Measurements from ENCODE around the gene LRRC25. TPM values are rescaled to one million over a fixed set of nuclear protein-coding genes. Genes with fewer than 3 reads are reported as not detected.

Gene LRRC25
- total and polyA plus RNA-seq, 11 donors, result 0.83 to 33.0 (median 2.8) TPM

DNA sequence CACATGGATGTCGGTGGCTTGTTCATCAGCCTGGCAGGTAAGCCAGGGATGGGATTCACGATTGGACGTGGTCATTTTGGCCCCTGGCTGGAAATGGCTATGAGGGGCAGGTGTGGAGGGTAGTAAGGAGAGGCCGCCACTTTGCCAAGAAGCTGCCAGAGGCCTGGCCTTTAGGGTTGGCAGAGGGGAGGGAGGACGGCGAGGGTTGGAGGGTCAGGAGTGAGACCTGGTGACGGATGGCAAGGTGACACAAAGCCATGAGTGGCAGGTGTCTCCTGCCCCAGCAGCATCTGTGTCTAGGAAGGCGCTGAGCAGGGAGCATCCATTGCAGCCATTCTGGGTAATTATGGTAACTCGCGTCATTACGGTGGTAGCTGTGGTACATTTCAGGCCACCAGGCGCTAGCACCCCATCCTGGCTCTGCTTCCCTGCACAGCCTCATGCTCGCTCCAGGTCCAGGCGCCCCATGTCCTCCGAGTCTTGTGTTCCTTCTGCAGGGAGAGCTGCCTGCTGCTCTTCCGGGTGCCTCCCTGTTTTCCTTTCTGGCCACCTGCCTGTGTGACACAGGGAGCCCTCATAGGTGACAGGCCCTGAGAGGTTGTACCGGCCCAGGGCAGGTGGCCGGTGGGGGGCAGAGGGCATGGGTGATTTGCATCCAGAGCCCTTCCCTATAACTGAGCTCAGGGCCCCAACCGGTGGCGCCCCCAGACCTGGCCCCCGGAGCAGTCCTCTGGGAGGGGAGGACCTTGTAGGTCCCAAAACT lies 26.0 kb upstream of the LRRC25 start:
- Histone ChIP-seq H3K36me3 (no peaks in the 10 kb centered on the region), H3K9me3 (no peaks in the 10 kb centered on the region), H3K4me1 (peaks cover 7 to 87% (median 57%) of the 10 kb centered on the region in 12 donors), H3K4me3 (no peak overlapping the region), H3K27ac (peak overlapping the region in 7 of 12 donors; percentile 5 to 98 (median 34)), H3K27me3 (no peaks in the 10 kb centered on the region)
- WGBS, 4 donors, result 75 to 80% (median 78%) methylated on average over 18 to 21 of the region's 21 CpGs
- TF ChIP-seq, protein P1, sequence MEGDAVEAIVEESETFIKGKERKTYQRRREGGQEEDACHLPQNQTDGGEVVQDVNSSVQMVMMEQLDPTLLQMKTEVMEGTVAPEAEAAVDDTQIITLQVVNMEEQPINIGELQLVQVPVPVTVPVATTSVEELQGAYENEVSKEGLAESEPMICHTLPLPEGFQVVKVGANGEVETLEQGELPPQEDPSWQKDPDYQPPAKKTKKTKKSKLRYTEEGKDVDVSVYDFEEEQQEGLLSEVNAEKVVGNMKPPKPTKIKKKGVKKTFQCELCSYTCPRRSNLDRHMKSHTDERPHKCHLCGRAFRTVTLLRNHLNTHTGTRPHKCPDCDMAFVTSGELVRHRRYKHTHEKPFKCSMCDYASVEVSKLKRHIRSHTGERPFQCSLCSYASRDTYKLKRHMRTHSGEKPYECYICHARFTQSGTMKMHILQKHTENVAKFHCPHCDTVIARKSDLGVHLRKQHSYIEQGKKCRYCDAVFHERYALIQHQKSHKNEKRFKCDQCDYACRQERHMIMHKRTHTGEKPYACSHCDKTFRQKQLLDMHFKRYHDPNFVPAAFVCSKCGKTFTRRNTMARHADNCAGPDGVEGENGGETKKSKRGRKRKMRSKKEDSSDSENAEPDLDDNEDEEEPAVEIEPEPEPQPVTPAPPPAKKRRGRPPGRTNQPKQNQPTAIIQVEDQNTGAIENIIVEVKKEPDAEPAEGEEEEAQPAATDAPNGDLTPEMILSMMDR (IDR thresholded peaks at IDR 0.05), result no peak
- TF ChIP-seq POLR2A (IDR thresholded peaks at IDR 0.05), result no peak
- no peak for ATAC-seq
- intact Hi-C loops (cut with DNase I), result no loop called here
- no peak for DNase-seq

DNA sequence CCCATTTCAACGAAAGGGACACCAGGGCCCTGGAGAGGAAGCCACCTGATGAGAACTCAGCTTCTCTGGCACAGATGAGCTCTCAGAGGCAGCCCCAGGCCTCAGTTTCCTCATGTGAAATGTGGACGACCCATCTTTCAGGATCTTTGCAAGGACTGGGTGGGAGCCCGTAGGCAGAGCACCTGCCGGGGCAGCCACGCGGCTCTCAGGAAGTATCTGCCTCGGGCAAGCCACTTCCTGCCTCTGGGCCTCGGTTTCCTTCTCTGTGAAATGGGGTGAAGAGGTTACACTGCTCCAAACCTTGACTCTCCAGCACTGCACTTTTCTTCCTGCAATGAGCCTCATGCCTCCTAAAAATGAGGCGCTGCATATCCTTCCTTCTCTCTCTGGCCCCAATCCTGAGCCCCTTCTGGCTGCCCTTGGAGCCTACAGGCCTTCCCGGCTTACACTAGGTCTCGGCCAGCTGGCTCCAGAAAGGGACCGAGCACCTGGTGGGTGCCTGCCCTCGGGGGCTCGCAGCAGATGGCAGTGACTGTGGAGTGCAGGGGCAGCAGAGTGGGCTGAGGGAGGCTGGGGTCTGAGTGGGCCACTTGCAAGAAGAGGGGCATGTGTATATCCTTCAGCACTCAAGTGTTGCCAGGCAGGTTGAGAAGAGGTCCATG lies 25.2 kb upstream of the LRRC25 start:
- ATAC-seq (no peak), DNase-seq (peak in 1 of 5 donors; percentile 24)
- Histone ChIP-seq H3K27me3 (peaks cover 0 to 7% (median 0%) of the 10 kb centered on the region in 9 donors), H3K36me3 (no peaks in the 10 kb centered on the region), H3K9me3 (no peaks in the 10 kb centered on the region), H3K27ac (peak overlapping the region in 1 of 12 donors; percentile 98), H3K4me3 (peak overlapping the region in 1 of 12 donors; percentile 6), H3K4me1 (peaks cover 9 to 88% (median 62%) of the 10 kb centered on the region in 12 donors)
- intact Hi-C loops (cut with DNase I), result no loop called here
- 75 to 83% (median 76%) methylated on average over 14 of the region's 14 CpGs for WGBS, 4 donors
- TF ChIP-seq, protein P1 (IDR thresholded peaks at IDR 0.05), result no peak
- no peak for TF ChIP-seq POLR2A (IDR thresholded peaks at IDR 0.05)

DNA sequence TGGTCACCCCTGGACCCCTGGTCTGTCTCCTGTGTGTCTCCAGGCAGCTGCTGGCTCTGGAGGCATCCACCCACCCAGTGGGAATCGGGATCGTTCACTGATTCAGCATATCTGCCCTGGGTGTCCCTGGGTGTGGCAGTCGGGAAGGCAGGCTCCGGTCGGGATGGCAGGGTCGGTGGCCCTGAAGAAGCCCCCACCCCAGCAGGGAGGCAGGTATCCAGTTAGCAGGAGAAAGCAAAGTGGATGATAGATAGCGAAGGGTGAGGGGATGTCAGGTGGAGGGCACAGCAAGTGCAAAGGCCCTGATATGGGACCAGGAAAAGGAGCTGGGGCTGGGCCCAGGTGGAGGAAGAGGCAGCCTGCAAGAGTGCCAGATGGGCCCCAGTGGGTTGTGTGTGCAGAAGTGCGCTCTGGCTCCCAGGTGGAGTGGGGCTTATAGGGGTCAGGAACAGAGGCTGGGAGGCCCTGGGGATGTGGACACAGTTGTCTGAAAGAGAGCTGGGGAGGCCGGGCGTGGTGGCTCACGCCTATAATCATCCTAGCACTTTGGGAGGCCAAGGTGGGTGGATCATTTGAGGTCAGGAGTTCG lies 24.0 kb upstream of the LRRC25 start:
- intact Hi-C loops (cut with DNase I), result no loop called here
- no peaks in the 10 kb centered on the region for H3K36me3 ChIP-seq
- 77 to 85% (median 81%) methylated on average over 10 to 12 of the region's 12 CpGs for WGBS, 4 donors
- TF ChIP-seq, protein P1 (IDR thresholded peaks at IDR 0.05), result no peak
- TF ChIP-seq POLR2A (IDR thresholded peaks at IDR 0.05), result no peak
- peak in 1 of 5 donors; percentile 26 for DNase-seq
- H3K4me3 ChIP-seq, result peak overlapping the region in 5 of 12 donors; percentile 75 to 92 (median 86)
- peaks cover 9 to 92% (median 66%) of the 10 kb centered on the region in 12 donors for H3K4me1 ChIP-seq
- H3K9me3 ChIP-seq, result no peaks in the 10 kb centered on the region
- ATAC-seq, result no peak
- H3K27me3 ChIP-seq, result peaks cover 0 to 18% (median 0%) of the 10 kb centered on the region in 9 donors
- peak overlapping the region in 6 of 12 donors; percentile 23 to 99 (median 96) for H3K27ac ChIP-seq

DNA sequence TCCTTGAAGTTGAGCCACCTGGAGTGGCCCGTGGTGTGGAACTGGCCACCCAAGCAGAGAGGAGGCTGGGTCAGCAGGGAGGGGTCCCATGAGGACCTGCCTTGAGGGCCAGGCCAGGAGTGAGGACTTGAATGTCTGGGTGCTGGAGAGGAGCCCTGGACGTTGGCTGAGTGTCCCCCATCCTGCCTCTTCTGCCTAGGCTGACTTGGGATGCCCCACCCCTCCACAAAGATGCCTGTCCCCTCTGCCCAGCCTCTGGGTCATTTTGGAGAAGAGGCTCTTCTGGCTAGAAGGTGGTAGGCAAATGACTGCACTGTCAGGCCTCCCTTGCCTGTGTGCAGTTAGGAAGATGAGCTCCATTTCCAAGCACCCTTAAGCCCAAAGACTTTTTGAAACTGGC lies 23.5 kb upstream of the LRRC25 start:
- ATAC-seq, result no peak
- H3K36me3 ChIP-seq, result no peaks in the 10 kb centered on the region
- peak overlapping the region in 9 of 12 donors; percentile 69 to 92 (median 81) for H3K4me3 ChIP-seq
- intact Hi-C loops (cut with DNase I), result no loop called here
- DNase-seq, result peak in 1 of 5 donors; percentile 24
- TF ChIP-seq, protein P1 (IDR thresholded peaks at IDR 0.05), result no peak
- peak overlapping the region in 8 of 12 donors; percentile 94 to 100 (median 98) for H3K27ac ChIP-seq
- no peaks in the 10 kb centered on the region for H3K9me3 ChIP-seq
- H3K4me1 ChIP-seq, result peaks cover 10 to 92% (median 66%) of the 10 kb centered on the region in 12 donors
- 35 to 66% (median 54%) methylated on average over 2 of the region's 2 CpGs for WGBS, 4 donors
- peaks cover 0 to 22% (median 0%) of the 10 kb centered on the region in 9 donors for H3K27me3 ChIP-seq

All from heart left ventricle (tissue), 16 donors.